Fibroblast of skin of right quadriceps (primary cell): ENCODE measurements around the gene ZNF80.
A peak's percentile ranks its signal among the peaks of the same experiment; 100 is the strongest.
"Not testable (repeated sequence)": the region's sequence is repeated elsewhere in the genome, so short reads cannot be mapped to it uniquely, and the experiment has no call there.

Experiments used
- DNase-seq: peaks from one replicate; pipeline ENCODE4 v3.0.0-alpha.2; 2013

The ZNF80 gene

DNA sequence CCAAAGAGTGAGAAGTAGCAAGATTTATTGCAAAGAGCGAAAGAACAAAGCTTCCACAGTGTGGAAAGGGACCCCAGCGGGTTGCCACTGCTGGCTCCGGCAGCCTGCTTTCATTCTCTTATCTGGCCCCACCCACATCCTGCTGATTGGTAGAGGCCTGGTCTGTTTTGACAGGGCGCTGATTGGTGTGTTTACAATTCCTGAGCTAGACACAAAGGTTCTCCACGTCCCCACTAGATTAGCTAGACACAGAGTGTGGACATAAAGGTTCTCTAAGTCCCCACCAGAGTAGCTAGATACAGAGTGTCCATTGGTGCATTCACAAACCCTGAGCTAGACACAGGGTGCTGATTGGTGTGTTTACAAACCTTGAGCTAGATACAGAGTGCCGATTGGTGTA, at the start of gene ZNF80:
Gene ZNF80 (minus strand): TSS at position 101 of the 400 bp plus-strand sequence. CDS start 504 bp downstream, outside the sequence.
- DNase-seq, result not testable (repeated sequence)

DNA sequence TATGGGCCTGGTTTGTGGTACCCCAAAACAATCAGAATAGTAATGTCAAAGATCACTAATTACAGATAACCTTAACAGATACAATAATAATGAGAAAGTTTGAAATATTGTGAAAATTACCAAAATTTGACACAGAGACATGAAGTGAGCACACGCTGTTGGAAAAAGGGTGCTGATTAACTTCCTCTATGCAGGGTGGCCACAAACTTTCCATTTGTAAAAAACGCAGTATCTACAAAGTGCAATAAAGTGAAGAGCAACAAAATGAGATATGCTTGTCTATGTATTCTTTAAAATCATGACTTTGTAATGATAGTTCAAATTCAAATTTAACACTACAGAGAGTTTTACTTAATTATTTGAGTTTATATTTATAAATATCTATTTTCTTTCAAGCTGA, 48.9 kb upstream of the ZNF80 start:
- no peak for DNase-seq

DNA sequence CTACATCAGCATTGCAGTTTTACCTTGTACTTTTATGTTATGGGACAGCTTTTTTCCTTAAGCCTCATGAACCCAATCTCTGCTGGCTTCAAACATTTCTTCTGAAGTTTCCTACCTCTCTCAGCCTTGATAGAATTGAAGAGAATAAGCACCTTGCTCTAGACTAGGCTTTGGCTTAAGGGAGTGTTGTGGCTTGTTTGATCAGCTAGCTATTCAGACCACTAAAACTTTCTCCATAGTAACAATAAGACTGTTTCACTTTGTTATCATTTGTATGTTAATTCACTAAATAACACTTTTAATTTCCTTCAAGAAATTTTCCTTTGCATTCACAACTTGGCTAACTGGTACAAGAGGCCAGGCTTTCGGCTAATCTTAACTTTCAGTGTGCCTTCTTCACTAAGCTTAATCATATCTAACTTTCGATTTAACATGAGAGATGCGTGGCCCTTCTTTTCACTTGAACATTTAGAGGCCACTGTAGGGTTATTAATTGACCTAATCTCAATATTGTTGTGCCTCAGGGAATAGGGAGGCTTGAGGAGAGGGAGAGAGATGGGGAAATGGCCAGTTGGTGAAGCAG, 48.4 kb upstream of the ZNF80 start:
- no peak for DNase-seq

DNA sequence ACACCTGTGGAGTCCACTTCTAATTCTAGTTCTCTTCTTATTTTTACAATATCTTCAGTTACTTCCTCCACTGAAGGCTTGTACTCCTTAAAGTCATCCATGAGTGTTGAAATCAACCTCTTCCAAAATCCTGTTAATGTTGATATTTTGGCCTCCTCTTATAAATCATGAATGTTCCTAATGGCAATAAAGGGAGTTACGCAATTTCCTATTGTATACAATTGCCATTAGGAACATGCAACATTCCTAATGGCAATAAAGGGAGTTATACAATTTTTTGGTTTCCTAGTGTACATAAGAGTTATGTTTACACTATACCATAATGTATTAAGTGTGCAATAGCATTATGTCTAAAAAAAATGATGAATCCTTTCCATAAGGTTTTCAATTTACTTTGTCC, 47.3 kb upstream of the ZNF80 start:
- DNase-seq, result no peak

DNA sequence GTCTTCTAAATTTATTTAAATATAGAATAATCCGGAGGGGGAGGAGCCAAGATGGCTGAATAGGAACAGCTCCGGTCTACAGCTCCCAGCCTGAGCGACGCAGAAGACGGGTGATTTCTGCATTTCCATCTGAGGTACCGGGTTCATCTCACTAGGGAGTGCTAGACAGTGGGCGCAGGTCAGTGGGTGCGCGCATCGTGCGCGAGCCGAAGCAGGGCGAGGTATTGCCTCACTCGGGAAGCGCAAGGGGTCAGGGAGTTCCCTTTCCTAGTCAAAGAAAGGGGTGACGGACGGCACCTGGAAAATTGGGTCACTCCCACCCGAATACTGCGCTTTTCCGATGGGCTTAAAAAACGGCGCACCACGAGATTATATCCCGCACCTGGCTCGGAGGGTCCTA, 39.5 kb upstream of the ZNF80 start:
- not testable (repeated sequence) for DNase-seq

DNA sequence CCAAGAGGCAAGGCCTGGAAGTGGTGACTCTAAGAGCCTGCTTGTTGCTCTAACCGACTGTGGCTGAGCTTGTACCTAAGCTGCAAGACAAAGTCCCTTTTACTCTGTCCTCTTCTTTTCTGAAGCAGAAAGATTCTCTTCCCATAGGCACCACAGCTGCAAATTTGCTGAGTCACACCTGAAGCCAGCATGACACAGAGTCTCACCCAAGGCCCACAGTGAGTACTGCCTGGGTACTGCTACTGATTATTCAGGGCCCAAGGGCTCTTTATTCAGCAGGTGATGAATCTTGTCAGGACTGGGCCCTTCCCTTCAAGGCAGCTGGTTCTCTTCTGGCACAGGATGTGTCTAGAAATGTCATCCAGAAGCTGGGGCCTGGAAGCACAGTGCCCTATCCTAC, 37.6 kb upstream of the ZNF80 start:
- no peak for DNase-seq

DNA sequence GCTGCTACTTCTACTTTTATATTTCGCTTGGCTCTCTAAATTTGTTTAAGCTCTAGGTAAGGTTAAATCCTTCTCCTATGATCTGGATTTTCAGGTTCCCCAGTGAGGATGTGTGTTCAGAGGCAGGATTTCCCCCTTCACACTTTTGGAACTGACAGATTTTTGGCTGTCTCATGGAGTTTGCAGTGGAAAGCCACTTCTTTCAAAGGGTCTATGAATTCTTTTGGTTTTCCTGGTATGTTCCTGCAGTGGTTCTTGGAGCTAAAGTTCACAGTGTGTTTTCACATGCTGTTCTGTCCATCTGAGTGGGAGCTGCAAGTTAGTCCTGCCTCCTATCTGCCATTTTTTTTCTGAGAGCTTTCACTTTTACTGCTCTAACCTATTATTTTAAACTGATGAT, 34.9 kb upstream of the ZNF80 start:
- DNase-seq, result no peak

DNA sequence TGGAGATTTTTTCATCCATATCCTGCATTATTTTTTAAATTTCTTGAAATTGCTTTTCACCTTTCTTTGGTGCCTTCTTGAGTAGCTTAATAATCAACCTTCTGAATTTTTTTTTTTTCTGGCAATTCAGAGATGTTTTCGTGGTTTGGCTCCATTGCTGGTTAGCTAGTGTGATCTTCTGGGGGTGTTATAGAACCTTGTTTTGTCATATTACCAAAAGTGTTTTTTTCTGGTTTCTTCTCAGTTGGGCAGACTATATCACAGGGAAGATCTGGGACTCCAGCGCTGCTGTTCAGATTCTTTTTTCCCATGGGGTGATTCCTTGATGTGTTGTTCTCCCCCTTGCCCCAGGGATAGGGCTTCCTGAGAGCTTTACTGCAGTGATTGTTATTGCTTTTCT, 32.6 kb upstream of the ZNF80 start:
- DNase-seq, result no peak

DNA sequence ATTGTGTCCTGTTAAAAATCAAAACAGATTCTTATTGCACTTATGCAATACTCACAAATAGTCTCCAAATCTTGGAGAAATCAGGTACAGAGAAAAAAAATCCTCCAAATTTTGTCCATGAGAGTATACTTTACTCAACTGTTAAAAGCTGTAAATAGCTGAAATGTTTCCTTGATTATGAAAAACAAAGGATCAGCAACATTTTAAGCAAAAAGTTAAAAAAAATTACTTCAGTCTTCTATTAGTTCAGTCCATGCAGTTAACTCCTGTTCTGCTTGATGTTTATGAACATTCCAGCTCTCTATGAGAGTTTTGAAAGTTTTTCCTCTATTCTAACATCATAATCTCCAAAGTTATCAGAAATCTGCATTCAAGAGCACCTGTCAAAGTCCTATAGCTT, 22.8 kb upstream of the ZNF80 start:
- DNase-seq, result no peak

DNA sequence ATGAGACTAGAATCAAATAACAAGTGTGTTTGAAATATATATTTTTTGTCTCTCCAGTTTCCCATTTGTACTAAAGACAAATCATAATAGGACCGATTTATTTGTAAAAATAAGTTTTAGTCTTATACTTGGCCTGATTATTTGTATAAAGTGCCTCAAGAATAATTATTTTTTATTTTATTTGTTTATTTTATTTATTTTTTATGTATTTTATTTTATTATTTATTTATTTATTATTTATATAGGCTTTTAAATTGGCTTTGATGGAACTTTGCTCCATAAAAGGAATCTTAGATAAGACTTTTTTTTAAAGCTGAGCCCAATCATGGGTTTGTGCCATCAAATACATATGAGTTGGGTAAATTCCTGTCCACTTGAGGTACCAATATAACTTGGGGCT, 22.2 kb upstream of the ZNF80 start:
- DNase-seq, result no peak

DNA sequence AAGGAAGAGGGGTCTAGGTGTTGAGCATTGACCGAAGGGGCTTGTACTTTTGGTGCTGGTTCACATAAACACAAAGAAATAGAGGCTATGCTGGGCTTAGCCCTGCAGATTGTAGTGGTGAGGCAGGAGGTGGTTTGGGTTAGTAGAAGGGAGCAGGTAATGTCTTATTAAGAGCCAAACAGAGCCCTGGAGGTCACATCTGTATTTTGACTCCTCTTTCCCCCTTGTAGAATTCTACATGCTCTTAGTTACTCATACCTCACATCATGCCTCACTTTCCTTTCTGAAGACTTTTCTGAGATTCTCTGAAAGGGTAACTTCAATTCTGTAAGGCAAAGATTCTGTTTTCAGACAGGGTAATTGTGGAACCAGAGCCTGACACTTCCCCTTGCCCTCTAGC, 16.1 kb upstream of the ZNF80 start:
- no peak for DNase-seq

DNA sequence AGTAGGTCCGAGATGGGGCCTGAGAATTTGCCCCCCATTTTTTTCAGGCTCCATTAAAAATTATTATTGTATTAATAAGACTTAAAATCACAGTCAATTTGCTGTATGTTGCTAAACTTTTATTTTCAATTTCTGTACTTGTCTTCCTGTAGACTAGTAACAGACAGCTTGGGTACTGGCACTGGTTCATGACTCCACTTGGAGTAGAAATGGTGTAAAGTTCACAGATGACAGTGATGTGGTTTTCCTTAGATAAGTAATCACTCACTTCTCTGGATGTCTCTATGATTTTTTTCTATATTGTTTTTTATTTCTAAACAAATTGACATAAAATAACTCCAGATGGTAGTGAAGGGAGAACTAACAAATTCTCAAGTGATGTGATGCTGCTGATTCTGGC, 15.6 kb upstream of the ZNF80 start:
- DNase-seq, result no peak

DNA sequence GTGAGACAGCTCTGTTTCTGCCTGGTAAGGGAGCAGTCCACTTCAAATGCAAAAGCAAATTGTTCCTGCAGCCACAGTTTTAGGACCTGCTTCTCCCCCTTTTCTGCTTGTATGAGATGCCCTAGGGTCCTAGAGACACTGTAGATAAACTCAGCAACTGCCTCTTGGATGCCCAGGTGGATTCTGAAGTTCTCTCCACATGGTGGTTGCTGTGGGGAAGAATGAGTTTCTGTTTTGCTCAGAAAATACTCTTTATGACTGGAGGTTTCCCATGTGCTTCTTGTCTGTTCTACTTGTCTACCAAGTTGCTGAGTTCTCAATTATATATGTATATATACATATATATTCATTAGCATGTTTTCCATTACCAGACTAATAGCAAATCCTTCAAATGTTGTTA, 5.6 kb upstream of the ZNF80 start:
- DNase-seq, result no peak

DNA sequence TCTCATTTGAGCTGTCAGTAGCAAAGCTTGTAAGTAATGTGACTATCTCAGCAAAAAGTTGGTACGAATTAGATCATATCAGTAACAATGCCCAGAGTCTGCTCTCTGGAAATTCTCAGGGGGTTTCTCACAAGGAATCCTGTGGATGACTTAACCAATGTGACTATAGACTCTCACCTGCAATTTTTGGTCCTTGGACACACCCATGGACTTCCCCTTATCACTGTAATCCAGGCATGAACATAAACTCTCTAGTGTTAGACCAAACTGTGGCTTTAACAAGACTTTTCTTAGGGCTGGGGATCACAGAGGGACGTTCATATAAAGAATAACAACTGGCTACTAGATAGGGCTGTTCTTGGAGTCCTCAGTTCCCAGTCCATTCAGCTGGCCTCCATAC, 3.9 kb upstream of the ZNF80 start:
- DNase-seq, result no peak

DNA sequence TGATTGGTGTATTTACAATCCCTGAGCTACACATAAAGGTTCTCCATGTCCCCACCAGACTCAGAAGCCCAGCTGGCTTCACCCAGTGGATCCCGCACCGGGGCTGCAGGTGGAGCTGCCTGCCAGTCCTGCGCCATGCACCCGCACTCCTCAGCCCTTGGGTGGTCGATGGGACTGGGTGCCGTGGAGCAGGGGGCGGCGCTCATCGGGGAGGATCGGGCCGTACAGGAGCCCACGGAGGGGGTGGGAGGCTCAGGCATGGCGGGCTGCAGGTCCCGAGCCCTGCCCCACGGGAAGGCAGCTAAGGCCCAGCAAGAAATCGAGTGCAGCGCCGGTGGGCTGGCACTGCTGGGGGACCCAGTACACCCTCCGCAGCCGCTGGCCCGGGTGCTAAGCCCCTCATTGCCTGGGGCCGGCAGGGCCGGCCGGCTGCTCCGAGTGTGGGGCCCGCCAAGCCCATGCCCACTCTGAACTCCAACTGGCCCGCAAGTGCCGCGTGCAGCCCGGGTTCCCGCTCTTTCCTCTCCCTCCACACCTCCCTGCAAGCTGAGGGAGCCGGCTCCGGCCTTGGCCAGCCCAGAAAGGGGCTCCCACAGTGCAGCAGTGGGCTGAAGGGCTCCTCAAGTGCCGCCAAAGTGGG, 888 bp upstream of the ZNF80 start:
- DNase-seq, result not testable (repeated sequence)

DNA sequence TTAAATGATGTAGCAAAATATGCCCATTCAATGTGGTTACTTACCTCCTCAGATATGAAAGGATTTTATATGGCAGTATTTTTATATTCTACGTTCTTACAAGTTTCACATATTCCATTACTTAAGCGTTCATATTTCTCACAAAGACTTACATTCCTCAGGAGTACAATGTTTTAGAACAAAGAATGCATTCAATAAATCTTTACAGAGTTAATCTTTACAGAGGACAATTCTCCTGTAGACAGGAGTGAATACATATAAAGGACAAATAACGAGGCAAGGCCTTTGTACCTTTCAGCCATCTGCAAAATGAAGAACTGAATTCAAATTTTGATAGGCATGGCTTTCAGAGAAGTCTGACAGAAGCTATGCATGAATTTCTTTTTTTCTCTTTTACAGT, 1.9 kb downstream of the ZNF80 start:
- no peak for DNase-seq

DNA sequence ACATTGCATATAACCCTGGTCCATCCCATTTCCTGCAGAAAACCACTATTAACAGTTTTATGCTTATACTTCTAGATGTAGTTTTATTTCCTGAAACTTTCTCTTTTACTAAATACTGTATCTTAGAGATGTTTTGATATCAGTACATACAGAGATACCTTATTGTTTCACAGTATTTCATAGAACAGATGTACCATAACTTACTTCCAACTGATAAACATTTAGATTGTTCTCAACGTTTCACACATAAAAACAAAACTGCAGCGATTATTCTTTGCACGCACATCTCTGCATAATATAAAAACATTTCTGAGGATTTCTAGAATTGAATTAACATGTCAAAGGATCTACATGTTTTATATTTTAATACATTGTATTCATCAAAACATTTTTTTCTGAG, 2.6 kb downstream of the ZNF80 start:
- DNase-seq, result no peak

DNA sequence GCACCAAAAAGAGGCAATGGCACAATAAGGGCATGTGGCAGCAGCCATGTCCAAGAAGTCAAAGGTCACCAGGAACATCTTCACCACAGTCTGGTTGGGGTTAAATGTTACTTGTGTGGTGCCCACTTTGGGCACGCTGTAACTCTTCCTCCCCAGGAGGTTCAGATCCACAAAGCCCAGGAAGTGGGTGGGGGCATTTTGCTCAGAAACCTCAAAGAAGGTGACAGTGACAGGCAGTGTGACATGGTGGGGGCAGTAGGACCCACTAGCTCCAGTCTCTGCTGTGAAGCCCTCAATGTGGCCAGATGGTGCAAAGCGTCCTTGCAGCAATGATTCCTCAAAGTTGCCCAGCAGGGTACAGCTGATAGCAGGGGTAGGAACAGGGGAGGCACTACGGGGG, 5.8 kb downstream of the ZNF80 start:
- no peak for DNase-seq

DNA sequence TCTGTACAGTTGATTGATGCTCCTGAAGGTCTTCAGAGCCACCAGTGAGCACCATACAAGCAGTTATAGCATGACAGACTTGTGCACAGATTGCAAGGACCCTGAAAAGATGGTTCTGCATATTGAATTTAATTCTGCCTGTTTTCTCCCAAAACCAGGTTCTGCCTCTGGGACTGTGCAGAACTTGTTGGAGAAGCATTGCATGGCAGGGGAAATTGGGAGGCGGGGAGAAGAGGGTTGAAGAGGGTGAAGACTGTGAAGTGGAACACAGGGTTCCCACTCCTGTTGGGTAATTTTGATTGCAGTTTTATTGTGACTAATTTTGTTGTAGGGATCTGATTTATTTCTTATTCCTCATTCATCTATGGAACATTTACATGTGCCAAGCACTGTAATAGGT, 10.3 kb downstream of the ZNF80 start:
- DNase-seq, result no peak

DNA sequence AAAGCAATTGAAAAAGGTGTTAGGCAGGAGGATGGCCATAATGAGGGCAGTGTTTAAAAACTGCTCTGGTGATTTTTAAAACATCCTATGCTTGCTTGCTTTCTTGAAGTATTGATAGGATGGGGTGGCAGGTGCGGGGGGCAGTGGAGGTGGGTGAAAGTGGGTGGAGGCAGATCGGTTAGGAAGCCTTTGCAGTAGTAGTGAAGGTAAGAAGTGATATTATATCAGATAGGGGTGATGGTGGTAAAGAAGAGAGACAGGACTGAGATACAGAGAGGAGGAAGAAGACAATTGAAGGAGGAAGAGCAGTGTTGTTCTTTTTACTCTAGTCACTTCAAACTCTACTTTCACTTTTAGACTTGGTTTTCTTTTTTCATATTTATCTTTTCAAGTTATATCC, 11.1 kb downstream of the ZNF80 start:
- no peak for DNase-seq

DNA sequence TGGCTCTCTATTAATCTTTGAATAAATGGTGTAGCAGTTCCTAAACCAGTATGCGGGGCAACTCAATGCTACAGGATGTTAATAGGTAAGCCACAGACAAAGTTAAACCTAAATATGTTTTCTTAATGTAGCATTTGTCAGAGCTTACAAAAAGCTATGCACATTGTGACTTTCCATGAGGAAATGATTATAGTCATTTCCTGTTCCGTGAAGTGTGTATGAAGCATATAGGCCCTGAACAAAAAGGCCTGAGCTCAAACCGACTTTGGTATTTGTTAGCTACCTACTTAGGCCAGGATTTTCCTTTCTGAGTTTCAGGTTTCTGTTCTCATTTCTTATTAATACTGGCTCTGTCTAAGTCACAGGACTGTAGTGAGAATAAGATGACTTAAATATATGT, 14.2 kb downstream of the ZNF80 start:
- peak; percentile 15 for DNase-seq

DNA sequence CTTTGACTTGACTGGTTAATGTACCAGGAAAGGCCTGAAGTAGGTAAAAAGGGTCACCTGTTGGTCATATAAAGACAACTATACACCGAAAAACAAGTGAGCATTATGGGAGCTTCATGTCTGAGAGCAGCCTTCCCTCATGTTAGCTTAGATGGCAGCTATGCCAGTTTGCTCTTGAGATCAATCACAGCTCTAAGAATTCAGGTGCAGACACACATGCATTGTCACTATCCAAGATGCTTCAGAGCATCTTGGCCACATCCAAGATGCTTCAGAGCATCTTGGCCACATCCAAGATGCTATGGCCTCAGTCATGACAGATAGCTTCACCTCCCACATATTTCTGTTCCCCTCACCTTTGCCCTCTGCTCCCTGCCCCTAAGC, 15.5 kb downstream of the ZNF80 start:
- DNase-seq, result no peak

DNA sequence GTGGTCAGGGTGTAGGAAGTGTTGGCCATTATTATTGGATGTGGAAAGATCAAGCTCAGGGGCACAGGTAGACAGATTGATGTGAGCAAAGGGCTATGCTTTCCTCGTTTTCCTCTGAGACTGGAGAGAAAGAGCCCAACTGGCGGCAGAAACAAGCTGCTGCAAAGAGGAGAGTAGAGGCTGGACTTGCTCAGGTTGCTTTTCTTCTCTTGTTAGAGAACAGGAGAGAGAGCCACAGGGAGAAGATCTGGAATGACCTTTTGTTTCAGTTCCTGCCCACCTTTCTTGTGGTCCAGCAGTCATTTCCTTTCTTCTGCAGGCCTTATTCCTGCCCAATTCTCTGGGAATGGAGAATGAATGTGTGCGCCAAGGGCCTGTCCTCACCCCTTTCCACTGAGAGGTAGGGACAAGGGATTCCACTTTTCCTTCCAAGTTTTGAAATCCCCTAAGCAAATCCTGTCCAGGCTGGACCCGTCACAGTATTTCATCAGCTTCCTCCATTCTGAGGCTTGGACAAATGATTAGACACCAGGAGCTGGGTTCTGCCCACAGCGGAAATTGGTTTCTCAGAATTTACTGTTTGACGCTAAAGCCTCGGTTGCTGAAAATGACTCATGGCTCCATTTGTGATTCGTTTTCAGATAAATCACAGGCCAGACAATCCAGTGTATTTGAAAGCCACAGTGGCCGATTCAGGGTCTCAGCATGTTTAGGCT, 16.1 kb downstream of the ZNF80 start:
- no peak for DNase-seq

DNA sequence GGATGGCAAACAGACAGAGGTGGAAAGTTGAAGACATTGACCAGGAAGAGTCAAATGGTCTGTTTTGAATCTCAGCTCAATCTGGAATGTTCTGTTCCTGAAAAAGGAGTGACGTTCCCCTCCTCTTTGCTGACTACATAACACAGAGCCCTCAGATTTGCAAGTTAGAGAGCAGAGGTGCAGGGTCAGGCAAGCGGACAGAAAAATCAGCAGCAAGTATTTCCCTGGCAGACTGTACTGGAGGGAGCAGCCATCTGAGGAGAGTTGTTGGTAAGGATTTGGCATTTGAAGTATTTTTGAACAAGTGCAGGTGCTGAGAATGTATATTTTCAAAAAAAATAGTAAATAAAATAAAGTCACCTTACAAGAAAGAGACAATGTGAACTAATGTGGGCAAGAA, 17.6 kb downstream of the ZNF80 start:
- no peak for DNase-seq
